B cell (primary cell): ENCODE results near the gene HIVEP1.

Source experiments
- EZH2 ChIP-seq: IDR thresholded peaks from 2 replicates; pipeline ENCODE4 v1.6.1; 2012; ENCODE audit warnings: borderline replicate concordance, low read depth, mild to moderate bottlenecking, moderate library complexity, low read length; ENCODE audit not compliant: insufficient read depth, poor library complexity, severe bottlenecking
- TF ChIP-seq, protein P1 (sequence below): fragments of 200-600 bp; IDR thresholded peaks from one replicate; pipeline ENCODE4 v1.8.0; 2022; ENCODE audit warnings: antibody characterized with exemption, mild to moderate bottlenecking

DNA sequence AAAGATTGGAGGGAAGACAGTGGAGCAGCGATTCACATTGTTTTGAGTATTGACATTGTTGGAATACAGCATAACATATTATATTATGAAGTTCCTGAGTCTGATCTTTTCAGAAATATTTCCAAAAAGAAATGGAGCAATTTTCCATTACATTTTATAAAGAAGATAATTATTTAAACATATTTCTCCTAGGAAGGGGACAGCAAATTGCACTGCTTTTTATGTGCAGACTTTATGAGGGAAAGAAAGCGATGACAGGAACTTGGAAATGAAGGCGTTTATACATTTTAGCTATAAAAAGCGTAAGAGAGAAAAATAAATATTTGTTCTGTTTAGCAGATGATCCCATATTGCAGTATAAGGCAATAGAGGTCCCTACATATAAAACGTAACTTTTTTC lies 161.1 kb downstream of the HIVEP1 start:
- TF ChIP-seq, protein P1, sequence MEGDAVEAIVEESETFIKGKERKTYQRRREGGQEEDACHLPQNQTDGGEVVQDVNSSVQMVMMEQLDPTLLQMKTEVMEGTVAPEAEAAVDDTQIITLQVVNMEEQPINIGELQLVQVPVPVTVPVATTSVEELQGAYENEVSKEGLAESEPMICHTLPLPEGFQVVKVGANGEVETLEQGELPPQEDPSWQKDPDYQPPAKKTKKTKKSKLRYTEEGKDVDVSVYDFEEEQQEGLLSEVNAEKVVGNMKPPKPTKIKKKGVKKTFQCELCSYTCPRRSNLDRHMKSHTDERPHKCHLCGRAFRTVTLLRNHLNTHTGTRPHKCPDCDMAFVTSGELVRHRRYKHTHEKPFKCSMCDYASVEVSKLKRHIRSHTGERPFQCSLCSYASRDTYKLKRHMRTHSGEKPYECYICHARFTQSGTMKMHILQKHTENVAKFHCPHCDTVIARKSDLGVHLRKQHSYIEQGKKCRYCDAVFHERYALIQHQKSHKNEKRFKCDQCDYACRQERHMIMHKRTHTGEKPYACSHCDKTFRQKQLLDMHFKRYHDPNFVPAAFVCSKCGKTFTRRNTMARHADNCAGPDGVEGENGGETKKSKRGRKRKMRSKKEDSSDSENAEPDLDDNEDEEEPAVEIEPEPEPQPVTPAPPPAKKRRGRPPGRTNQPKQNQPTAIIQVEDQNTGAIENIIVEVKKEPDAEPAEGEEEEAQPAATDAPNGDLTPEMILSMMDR = no peak
- no peak for TF ChIP-seq EZH2
